ENCODE data around the gene DUOX1. TPM values are rescaled to one million over a fixed set of nuclear protein-coding genes. Genes with fewer than 3 reads are reported as not detected.

DUOX1 gene
- total RNA-seq, 1 donor from 2014 or later, result not detected

DNA sequence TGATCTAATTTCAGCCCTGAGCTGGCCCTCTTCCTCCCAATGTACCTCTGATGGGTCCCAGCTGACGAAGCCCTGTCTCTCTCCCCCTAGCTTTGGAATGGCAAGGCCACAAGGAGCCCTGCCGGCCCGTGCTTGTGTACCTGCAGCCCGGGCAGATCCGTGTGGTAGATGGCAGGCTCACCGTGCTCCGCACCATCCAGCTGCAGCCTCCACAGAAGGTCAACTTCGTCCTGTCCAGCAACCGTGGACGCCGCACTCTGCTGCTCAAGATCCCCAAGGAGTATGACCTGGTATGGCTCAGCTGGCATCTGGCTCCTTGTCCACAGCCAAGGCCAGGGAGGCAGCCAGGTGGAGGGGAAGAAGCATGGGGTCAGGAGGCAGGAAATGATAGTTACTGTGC is 14.2 kb downstream of the DUOX1 start:
- no peak for DNase-seq (ENCODE audit: low read depth, low spot score)
- Mint-ChIP-seq H3K27ac (ENCODE audit: unreplicated experiment) (no peak overlapping the region), H3K9me3 (no peaks in the 10 kb centered on the region), H3K27me3 (ENCODE audit: low read depth) (peaks cover 7% of the 10 kb centered on the region), H3K36me3 (ENCODE audit: low read depth) (no peaks in the 10 kb centered on the region), H3K4me1 (no peaks in the 10 kb centered on the region), H3K4me3 (no peak overlapping the region)
- TF ChIP-seq, protein P1, sequence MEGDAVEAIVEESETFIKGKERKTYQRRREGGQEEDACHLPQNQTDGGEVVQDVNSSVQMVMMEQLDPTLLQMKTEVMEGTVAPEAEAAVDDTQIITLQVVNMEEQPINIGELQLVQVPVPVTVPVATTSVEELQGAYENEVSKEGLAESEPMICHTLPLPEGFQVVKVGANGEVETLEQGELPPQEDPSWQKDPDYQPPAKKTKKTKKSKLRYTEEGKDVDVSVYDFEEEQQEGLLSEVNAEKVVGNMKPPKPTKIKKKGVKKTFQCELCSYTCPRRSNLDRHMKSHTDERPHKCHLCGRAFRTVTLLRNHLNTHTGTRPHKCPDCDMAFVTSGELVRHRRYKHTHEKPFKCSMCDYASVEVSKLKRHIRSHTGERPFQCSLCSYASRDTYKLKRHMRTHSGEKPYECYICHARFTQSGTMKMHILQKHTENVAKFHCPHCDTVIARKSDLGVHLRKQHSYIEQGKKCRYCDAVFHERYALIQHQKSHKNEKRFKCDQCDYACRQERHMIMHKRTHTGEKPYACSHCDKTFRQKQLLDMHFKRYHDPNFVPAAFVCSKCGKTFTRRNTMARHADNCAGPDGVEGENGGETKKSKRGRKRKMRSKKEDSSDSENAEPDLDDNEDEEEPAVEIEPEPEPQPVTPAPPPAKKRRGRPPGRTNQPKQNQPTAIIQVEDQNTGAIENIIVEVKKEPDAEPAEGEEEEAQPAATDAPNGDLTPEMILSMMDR (conservative IDR thresholded peaks at IDR 0.05), result no peak

DNA sequence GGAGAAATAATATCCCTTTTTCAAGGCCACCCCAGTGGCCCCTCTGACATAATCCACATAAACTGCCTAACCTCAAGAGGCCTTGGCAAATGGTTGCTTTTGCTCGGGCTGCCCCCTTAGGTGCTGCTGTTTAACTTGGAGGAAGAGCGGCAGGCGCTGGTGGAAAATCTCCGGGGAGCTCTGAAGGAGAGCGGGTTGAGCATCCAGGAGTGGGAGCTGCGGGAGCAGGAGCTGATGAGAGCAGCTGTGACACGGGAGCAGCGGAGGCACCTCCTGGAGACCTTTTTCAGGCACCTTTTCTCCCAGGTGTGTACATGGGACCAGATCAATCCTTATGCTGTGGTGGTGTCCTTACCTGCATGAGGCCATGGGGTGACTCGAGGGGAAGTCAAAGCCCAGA is 15.0 kb downstream of the DUOX1 start:
- no peak for DNase-seq (ENCODE audit: low read depth, low spot score)
- H3K27me3 Mint-ChIP-seq (ENCODE audit: low read depth), result peaks cover 7% of the 10 kb centered on the region
- H3K27ac Mint-ChIP-seq (ENCODE audit: unreplicated experiment), result no peak overlapping the region
- H3K9me3 Mint-ChIP-seq, result no peaks in the 10 kb centered on the region
- H3K36me3 Mint-ChIP-seq (ENCODE audit: low read depth), result no peaks in the 10 kb centered on the region
- H3K4me1 Mint-ChIP-seq, result no peaks in the 10 kb centered on the region
- TF ChIP-seq, protein P1 (conservative IDR thresholded peaks at IDR 0.05), result no peak
- H3K4me3 Mint-ChIP-seq, result no peak overlapping the region

DNA sequence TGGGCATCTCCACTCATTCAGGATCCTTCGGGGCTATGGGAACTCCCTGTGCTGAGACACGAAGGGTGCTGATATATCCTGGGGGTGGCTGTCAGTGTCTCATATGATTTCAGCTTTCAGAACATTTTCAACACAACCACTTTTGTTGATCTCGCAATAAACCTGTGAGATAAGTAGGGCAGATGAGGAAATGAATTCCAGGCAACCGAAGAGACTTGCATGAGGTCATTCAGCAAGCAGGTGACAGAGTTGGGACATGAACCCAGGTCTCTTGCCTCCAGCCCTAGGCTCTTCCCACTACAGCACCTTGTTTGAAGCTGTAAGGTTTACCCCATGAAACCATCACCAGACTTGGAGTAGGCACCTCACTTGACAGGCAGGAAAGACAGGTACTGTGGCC is 16.6 kb downstream of the DUOX1 start:
- Mint-ChIP-seq H3K4me3 (no peak overlapping the region), H3K4me1 (no peaks in the 10 kb centered on the region), H3K27ac (ENCODE audit: unreplicated experiment) (no peak overlapping the region), H3K36me3 (ENCODE audit: low read depth) (no peaks in the 10 kb centered on the region), H3K27me3 (ENCODE audit: low read depth) (peaks cover 7% of the 10 kb centered on the region), H3K9me3 (no peaks in the 10 kb centered on the region)
- no peak for DNase-seq (ENCODE audit: low read depth, low spot score)
- TF ChIP-seq, protein P1 (conservative IDR thresholded peaks at IDR 0.05), result no peak

DNA sequence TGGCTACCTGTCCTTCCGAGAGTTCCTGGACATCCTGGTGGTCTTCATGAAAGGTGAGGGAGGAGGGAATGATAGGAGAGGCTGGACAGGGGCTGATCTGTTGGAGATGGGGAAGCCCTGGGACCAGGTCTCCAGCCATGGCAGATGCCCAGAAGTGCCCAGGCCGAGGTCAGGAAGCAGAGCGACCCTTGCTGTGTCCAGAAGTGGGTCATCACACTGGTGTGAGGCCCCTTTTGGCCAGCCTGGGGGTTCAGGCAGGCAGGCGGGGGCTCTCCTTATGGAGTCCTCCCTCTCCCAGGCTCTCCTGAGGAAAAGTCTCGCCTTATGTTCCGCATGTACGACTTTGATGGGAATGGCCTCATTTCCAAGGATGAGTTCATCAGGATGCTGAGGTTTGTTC is 17.8 kb downstream of the DUOX1 start:
- no peaks in the 10 kb centered on the region for H3K4me1 Mint-ChIP-seq
- peaks cover 7% of the 10 kb centered on the region for H3K27me3 Mint-ChIP-seq (ENCODE audit: low read depth)
- no peaks in the 10 kb centered on the region for H3K36me3 Mint-ChIP-seq (ENCODE audit: low read depth)
- TF ChIP-seq, protein P1 (conservative IDR thresholded peaks at IDR 0.05), result no peak
- H3K4me3 Mint-ChIP-seq, result no peak overlapping the region
- no peak for DNase-seq (ENCODE audit: low read depth, low spot score)
- no peak overlapping the region for H3K27ac Mint-ChIP-seq (ENCODE audit: unreplicated experiment)
- no peaks in the 10 kb centered on the region for H3K9me3 Mint-ChIP-seq

DNA sequence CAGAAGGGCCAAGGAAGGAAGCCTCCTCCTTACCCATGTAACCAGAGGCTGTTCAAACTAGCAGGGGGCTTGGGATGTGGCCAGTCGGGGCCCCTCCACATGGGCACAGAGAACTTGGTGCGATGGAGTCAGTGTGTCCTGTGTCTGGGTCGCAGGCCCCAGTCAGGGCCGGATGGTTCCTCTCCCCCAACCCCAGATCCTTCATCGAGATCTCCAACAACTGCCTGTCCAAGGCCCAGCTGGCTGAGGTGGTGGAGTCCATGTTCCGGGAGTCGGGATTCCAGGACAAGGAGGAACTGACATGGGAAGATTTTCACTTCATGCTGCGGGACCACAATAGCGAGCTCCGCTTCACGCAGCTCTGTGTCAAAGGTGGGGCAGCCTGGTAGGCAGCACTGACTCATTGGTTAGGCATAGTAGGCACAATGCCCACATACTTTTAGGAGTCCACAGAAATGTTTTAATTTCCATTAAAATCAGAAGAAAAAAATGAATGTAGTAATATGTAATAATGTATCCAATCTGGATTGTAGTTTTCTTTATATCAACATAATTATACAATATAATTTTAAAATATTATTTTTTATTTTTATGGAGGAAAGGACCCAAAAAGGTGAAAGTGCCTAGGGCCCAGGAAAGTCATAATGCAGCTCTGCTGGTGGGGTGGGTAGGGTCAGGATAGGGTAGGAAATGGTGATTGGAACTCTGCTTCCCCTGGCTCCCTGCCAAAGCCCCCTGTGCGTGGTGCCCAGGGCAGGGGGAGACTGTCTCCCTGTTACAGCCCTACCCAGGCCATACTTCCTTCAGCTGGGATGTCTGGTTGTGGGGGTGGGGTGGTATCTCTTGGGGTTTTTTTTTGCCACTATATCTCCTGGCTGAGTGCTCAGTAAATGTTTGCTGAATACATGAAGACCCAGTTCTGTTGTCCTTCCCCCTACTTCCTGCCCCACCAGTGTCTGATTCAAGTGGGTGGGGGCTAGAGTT is 18.6 kb downstream of the DUOX1 start:
- Mint-ChIP-seq H3K9me3 (no peaks in the 10 kb centered on the region), H3K27ac (ENCODE audit: unreplicated experiment) (no peak overlapping the region), H3K4me3 (no peak overlapping the region), H3K36me3 (ENCODE audit: low read depth) (no peaks in the 10 kb centered on the region), H3K27me3 (ENCODE audit: low read depth) (peaks cover 7% of the 10 kb centered on the region), H3K4me1 (no peaks in the 10 kb centered on the region)
- TF ChIP-seq, protein P1 (conservative IDR thresholded peaks at IDR 0.05), result no peak
- DNase-seq (ENCODE audit: low read depth, low spot score), result no peak
